IPS-15b (cell line): ENCODE results near the gene GALNT10.

Experiments
- H3K27me3 ChIP-seq: one replicate; pipeline ENCODE4 v1.6.1; 2013; ENCODE audit warnings: low read length; ENCODE audit not compliant: control insufficient read depth, insufficient read depth
- H3K36me3 ChIP-seq: one replicate; pipeline ENCODE4 v1.6.1; 2013; ENCODE audit warnings: low read length; ENCODE audit not compliant: control insufficient read depth, insufficient read depth
- H3K4me1 ChIP-seq: one replicate; pipeline ENCODE4 v1.6.1; 2013; ENCODE audit warnings: mild to moderate bottlenecking, low read length; ENCODE audit not compliant: control insufficient read depth, insufficient read depth
- H3K4me3 ChIP-seq: one replicate; pipeline ENCODE4 v1.5.1; 2013; ENCODE audit warnings: low read depth, low read length
- H3K9ac ChIP-seq: one replicate; pipeline ENCODE4 v1.6.1; 2013; ENCODE audit warnings: low read depth, mild to moderate bottlenecking, low read length
- H3K9me3 ChIP-seq: one replicate; pipeline ENCODE4 v1.6.1; 2013; ENCODE audit warnings: mild to moderate bottlenecking, low read length; ENCODE audit not compliant: control insufficient read depth, insufficient read depth

GALNT10 gene

GRCh38 chr5:154435226-154435625 is 244.7 kb downstream of the GALNT10 start:
- Histone ChIP-seq H3K9ac (no peak overlapping the region), H3K9me3 (no peaks in the 10 kb centered on the region), H3K4me3 (no peak overlapping the region), H3K36me3 (peaks cover 7% of the 10 kb centered on the region), H3K27me3 (no peaks in the 10 kb centered on the region), H3K4me1 (no peaks in the 10 kb centered on the region)

- no peaks in the 10 kb centered on the region for H3K4me1 ChIP-seq
- no peaks in the 10 kb centered on the region for H3K9me3 ChIP-seq
- no peak overlapping the region for H3K4me3 ChIP-seq
- peaks cover 10% of the 10 kb centered on the region for H3K36me3 ChIP-seq
- H3K27me3 ChIP-seq: no peaks in the 10 kb centered on the region
- no peak overlapping the region for H3K9ac ChIP-seq
These were observed 246.9 kb downstream of the GALNT10 start for GRCh38 chr5:154437281-154437965.

- Histone ChIP-seq H3K4me3 (no peak overlapping the region), H3K9ac (no peak overlapping the region), H3K36me3 (peaks cover 14% of the 10 kb centered on the region), H3K9me3 (no peaks in the 10 kb centered on the region), H3K4me1 (no peaks in the 10 kb centered on the region), H3K27me3 (no peaks in the 10 kb centered on the region)
These were observed 250.0 kb downstream of the GALNT10 start for GRCh38 chr5:154440540-154440939.

DNA sequence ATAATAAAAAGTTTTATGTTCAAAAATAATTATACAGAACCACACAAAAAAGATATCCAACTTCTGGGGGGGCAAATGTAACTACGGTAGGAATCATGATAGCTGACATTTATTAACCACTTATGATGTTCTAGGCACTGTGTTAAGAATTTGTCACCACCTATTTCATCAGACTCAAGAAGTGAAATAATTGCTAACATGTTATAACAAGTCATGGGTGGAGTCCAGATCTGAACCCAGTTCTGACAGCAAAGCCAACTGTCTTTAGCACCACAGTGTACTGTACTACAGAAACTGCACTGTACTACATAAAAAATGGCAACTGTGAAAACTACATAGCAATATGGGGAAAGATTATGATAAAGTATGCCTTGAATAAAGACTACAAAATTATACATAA is 252.3 kb downstream of the GALNT10 start:
- Histone ChIP-seq H3K4me3 (no peak overlapping the region), H3K9ac (no peak overlapping the region), H3K27me3 (no peaks in the 10 kb centered on the region), H3K36me3 (peaks cover 8% of the 10 kb centered on the region), H3K9me3 (no peaks in the 10 kb centered on the region), H3K4me1 (peaks cover 4% of the 10 kb centered on the region)

- Histone ChIP-seq H3K4me1 (peaks cover 4% of the 10 kb centered on the region), H3K9ac (peak overlapping the region; percentile 66), H3K4me3 (peak overlapping the region; percentile 98), H3K27me3 (no peaks in the 10 kb centered on the region), H3K9me3 (no peaks in the 10 kb centered on the region), H3K36me3 (peaks cover 8% of the 10 kb centered on the region)
These were observed 254.3 kb downstream of the GALNT10 start for GRCh38 chr5:154444556-154445421.

DNA sequence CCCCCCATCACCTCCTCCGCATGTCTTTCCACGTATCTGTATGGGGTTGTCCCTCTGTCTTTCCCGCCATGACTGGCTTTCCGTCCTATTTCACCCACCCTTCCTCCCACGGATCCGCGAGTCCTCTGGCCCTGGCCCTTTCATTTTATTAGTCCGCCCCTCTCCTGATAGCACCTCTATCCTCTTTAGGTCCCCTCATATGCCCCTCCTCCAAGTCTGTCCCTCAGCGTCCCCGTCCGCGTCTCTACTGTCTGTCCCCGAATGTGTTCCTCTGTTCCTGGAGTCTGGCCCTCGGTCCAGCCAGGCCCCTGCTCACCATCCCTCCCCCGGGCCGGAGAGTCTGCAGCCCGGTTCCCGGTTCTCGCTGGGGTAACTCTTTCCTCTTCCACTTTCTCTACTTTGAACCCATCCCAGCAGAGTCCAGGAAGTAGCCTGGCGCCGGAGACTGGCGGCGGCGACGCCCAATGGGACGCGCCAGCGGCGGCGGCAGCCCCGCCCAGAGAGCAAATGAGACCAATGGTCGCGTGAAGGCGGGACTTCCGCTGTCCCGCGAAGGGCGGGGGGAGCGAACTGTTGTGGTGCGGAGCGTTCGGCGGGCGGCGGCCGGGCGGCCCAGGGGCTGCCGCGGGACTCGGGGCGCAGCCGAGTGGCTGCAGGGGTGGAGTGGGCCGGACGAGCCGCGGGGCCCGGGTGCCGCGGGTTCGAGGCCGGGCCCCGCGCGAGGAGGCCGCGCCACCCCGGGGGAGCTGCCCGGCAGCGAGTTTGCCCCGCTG is 255.1 kb downstream of the GALNT10 start, which contains the start of gene SAP30L:
Gene SAP30L, plus strand, starts transcription at position 576 of the 773 bp plus-strand sequence. CDS start 608 bp downstream, outside the sequence.
- Histone ChIP-seq H3K27me3 (no peaks in the 10 kb centered on the region), H3K4me1 (peaks cover 4% of the 10 kb centered on the region)

DNA sequence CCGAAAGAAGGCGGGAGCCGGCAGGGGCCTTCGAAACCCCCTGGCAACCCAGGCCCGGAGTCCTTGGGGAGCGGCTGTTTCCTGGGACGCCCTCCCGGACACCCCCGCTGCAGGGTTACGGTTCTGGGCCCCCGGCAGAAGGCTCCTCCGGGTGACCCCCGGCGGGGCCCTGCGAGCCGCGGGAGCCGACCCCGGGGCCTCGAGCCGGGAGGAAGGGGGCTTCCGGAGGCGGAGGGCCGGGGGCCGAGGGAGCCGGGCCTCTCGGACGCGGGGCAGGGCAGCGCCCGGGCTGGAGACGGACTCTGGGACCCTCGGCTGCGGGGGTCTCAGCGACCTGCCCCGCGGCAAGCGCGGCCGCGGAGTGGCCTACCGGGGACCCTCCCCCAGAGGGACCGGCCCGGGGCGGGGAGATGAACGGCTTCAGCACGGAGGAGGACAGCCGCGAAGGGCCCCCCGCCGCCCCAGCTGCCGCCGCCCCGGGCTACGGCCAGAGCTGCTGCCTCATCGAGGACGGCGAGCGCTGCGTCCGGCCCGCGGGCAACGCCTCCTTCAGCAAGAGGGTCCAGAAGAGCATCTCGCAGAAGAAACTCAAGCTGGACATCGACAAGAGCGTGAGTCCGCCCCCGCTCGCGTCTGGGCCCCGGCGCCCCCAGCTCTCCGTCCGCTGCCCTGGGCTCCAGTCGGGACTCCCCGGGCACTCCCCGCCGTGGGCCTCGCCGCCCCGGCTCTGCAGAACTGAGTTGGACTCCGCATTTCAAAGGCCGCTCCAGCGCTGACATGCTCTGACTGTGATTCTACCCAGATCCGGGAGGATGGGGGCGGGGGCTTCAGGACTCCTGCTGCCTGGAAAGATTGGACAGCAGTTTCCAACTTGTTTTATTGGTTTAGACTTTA is 255.9 kb downstream of the GALNT10 start:
- peaks cover 8% of the 10 kb centered on the region for H3K36me3 ChIP-seq

More for the DNA sequence above, 255.1 kb downstream of the GALNT10 start, which contains the start of gene SAP30L:
- peak within 1 kb of the TSS; percentile 98 for H3K4me3 ChIP-seq
- peak within 1 kb of the TSS; percentile 66 for H3K9ac ChIP-seq
- H3K9me3 ChIP-seq: no peaks in the 10 kb centered on the region
- peaks cover 8% of the 10 kb centered on the region for H3K36me3 ChIP-seq

DNA sequence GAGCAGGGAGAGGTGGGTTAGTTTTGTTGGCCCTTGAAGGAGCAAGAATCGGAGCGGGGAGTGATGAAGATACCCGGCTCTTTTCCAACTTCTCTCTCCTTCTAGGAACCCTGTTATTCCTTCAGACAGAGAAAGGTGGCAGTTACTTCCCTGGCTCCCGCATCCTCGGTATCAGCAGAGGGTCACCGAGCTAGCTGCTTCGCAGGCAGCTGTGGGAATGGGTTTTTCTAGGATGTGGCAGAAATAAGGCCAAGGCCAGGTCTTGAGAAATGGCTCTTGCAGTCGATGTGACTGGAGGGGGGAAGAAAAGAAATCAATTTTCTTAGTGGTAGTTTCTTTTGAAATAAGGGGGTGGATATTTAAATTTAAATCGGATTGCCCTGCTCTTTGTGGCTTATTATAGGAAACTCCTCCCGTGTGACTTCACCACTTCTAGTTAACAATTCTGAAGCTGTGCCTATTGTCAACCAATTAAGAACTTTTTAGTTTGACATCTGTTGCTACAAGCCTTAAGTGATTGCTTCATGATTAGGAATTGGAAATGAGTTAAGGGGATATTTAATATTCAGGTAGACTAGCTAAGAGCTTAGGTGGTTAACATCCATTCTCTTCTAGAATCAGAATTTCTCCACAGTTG is 256.7 kb downstream of the GALNT10 start:
- Histone ChIP-seq H3K4me3 (peak overlapping the region; percentile 98), H3K36me3 (peaks cover 6% of the 10 kb centered on the region), H3K27me3 (no peaks in the 10 kb centered on the region), H3K9ac (no peak overlapping the region), H3K9me3 (no peaks in the 10 kb centered on the region), H3K4me1 (peaks cover 4% of the 10 kb centered on the region)

More for the DNA sequence above, 255.9 kb downstream of the GALNT10 start:
- Histone ChIP-seq H3K9me3 (no peaks in the 10 kb centered on the region), H3K27me3 (no peaks in the 10 kb centered on the region), H3K9ac (no peak overlapping the region), H3K4me3 (peak overlapping the region; percentile 98), H3K4me1 (peaks cover 4% of the 10 kb centered on the region)

DNA sequence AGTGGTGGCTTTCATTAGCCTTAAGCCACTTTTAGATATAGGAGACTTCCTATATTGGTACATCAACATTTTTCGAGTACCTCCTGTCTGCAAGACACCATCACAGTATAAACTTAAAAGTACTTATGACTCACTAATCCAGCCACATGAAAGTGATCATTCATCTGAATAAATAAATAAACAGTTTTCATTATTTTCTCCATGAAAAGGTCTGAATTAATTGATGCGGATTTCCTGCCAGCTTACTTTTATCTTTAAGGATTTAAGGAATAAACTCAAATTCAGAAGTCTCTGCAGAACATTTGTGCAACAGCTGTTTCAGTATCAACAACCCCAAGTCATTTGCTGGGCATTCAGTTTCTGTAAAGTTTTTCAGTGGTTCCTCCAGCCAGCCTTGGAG is 259.3 kb downstream of the GALNT10 start:
- H3K27me3 ChIP-seq: no peaks in the 10 kb centered on the region
- H3K36me3 ChIP-seq: peaks cover 2% of the 10 kb centered on the region
- peaks cover 4% of the 10 kb centered on the region for H3K4me1 ChIP-seq
- H3K9ac ChIP-seq: no peak overlapping the region
- H3K4me3 ChIP-seq: no peak overlapping the region
- H3K9me3 ChIP-seq: no peaks in the 10 kb centered on the region

DNA sequence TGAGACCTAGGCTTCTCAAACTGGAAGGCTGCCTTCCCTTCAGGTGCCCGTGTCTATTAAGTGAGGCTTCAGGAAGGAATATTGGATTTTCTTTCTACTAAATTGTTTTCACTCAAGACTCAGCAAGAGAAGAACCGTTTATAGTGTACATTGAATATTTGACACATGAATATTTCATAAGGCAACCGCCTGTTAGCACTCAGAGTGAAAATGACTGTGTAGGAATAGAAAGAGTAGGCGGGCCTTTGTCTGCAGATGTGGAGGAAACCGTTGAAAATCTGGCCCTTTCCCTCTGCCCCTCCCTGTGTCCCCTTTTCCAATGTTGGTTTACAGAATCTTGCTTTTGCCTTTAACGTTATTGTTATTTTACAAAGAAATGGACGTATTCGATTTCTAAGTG is 261.4 kb downstream of the GALNT10 start:
- H3K9ac ChIP-seq: no peak overlapping the region
- peaks cover 6% of the 10 kb centered on the region for H3K36me3 ChIP-seq
- H3K4me1 ChIP-seq: peaks cover 4% of the 10 kb centered on the region
- no peaks in the 10 kb centered on the region for H3K9me3 ChIP-seq
- no peak overlapping the region for H3K4me3 ChIP-seq
- no peaks in the 10 kb centered on the region for H3K27me3 ChIP-seq
